ENCODE data around the gene PLEKHA4.
"Not testable (repeated sequence)": the region's sequence is repeated elsewhere in the genome, so short reads cannot be mapped to it uniquely, and the experiment has no call there.

PLEKHA4 gene

GRCh38 chr19:48796298-48797083 lies 71.9 kb downstream of the PLEKHA4 start:
- no peak for DNase-seq (ENCODE audit: low read depth)

GRCh38 chr19:48795685-48796070 lies 72.7 kb downstream of the PLEKHA4 start:
- no peak for DNase-seq (ENCODE audit: low read depth)

- DNase-seq (ENCODE audit: low read depth), result peak; percentile 63
Observed at GRCh38 chr19:48795055-48795684, 73.2 kb downstream of the PLEKHA4 start.

- no peak for DNase-seq (ENCODE audit: low read depth)
Observed at GRCh38 chr19:48794291-48794690, 74.1 kb downstream of the PLEKHA4 start.

GRCh38 chr19:48793271-48793670 lies 75.1 kb downstream of the PLEKHA4 start:
- DNase-seq (ENCODE audit: low read depth), result no peak

- not testable (repeated sequence) for DNase-seq (ENCODE audit: low read depth)
Observed at GRCh38 chr19:48787331-48787730, 81.1 kb downstream of the PLEKHA4 start.

Measured in stimulated activated CD8-positive, alpha-beta memory T cell treated with anti-CD3 and anti-CD28 coated beads, Interleukin-12 subunit alpha, Interleukin-12 subunit beta, amount 100 ng/mL, for 1 hour (primary cell).